GM12874 (cell line): ENCODE measurements around the gene PPP1R1B.
A peak's percentile ranks its signal among the peaks of the same experiment; 100 is the strongest.

Source experiments
- TF ChIP-seq, protein P1 (sequence below): IDR thresholded peaks from 2 replicates; pipeline ENCODE4 v1.5.1; 2011; ENCODE audit warnings: low read depth, mild to moderate bottlenecking, control low read depth, low read length, moderate library complexity; ENCODE audit not compliant: insufficient read depth

PPP1R1B gene

DNA sequence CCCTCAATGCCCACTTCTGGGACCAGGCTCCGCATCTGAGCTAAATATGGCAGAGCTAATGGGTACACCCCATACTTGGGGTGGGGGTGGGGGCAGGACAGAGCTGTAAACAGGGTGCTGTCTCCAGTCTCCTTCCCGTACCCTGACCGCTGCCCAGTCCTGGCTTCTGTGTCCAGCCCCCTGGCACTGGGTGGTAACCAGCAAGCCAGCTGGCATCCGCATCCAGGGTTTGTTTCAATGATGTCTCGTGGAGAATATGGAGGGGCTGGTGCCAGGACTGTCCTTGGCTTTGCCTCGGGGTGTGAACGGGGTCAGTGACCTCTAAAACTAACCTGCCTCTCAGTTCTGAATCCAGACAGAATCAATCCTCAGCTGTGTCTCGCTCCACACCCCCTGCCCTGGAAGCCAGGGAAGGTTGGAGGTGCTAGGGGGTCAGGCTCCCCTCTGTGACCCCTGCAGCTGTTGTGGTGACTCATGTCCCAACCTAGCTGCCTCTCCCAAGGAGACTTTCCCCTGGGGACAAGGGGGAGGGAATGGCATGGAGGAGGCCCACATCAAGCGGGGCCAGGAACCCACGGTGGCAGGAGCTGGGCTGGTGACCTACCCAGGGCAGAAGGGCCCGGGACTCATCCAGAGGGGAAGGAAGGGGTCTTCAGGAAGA lies 40.0 kb downstream of the PPP1R1B start:
- TF ChIP-seq, protein P1, sequence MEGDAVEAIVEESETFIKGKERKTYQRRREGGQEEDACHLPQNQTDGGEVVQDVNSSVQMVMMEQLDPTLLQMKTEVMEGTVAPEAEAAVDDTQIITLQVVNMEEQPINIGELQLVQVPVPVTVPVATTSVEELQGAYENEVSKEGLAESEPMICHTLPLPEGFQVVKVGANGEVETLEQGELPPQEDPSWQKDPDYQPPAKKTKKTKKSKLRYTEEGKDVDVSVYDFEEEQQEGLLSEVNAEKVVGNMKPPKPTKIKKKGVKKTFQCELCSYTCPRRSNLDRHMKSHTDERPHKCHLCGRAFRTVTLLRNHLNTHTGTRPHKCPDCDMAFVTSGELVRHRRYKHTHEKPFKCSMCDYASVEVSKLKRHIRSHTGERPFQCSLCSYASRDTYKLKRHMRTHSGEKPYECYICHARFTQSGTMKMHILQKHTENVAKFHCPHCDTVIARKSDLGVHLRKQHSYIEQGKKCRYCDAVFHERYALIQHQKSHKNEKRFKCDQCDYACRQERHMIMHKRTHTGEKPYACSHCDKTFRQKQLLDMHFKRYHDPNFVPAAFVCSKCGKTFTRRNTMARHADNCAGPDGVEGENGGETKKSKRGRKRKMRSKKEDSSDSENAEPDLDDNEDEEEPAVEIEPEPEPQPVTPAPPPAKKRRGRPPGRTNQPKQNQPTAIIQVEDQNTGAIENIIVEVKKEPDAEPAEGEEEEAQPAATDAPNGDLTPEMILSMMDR, result no peak

DNA sequence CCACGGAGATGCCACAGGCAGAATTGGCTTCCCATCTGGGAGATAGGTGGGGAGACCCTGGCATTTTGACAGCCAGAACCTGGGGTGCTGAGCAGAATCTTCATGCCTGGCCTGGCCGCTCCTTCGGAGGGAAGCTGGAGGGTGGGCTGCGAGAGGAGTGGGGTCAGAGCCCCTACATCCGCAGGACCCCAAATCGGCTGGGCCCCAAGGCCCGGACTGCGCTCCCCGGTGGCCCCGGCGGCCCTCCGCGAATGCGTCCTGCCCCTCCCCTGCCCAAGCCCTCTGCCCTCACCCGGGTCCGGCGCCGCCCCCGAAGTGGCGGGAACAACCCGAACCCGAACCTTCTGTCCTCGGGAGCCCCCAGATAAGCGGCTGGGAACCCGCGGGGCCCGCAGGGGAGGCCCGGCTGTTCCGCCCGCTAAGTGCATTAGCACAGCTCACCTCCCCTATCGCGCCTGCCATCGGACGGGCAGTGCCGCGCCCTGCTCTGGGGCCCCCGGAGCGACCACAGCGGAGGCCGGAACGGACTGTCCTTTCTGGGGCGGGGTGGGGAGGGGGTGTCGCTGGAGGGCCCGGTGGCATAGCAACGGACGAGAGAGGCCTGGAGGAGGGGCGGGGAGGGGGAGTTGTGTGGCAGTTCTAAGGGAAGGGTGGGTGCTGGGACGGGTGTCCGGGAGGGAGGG lies 40.7 kb downstream of the PPP1R1B start:
- TF ChIP-seq, protein P1, result no peak

DNA sequence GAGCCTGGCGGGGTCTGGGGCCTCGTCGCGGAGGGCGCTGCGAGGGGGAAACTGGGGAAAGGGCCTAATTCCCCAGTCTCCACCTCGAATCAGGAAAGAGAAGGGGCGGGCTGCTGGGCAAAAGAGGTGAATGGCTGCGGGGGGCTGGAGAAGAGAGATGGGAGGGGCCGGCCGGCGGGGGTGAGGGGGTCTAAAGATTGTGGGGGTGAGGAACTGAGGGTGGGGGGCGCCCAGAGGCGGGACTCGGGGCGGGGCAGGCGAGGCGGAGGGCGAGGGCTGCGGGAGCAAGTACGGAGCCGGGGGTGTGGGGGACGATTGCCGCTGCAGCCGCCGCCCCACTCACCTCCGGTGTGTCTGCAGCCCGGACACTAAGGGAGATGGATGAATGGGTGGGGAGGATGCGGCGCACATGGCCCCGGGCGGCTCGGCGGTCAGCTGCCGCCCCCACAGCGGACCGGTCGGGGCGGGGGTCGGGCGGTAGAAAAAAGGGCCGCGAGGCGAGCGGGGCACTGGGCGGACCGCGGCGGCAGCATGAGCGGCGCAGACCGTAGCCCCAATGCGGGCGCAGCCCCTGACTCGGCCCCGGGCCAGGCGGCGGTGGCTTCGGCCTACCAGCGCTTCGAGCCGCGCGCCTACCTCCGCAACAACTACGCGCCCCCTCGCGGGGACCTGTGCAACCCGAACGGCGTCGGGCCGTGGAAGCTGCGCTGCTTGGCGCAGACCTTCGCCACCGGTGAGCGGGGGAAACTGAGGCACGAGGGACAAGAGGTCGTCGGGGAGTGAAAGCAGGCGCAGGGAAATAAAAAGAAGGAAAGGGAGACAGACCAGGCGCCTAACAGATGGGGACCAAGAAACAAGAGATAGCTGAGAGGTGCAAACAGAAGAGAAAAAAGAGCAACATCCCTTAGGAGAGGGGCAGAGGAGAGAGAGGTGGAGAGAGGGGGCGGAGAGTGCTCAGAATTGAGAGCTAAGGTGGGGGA lies 41.5 kb downstream of the PPP1R1B start, which contains the start of gene PNMT:
PNMT (plus strand) TSS at position 509 of the 980 bp plus-strand sequence; CDS start at position 532, 23 bp downstream.
- TF ChIP-seq, protein P1, result peak; percentile 83

DNA sequence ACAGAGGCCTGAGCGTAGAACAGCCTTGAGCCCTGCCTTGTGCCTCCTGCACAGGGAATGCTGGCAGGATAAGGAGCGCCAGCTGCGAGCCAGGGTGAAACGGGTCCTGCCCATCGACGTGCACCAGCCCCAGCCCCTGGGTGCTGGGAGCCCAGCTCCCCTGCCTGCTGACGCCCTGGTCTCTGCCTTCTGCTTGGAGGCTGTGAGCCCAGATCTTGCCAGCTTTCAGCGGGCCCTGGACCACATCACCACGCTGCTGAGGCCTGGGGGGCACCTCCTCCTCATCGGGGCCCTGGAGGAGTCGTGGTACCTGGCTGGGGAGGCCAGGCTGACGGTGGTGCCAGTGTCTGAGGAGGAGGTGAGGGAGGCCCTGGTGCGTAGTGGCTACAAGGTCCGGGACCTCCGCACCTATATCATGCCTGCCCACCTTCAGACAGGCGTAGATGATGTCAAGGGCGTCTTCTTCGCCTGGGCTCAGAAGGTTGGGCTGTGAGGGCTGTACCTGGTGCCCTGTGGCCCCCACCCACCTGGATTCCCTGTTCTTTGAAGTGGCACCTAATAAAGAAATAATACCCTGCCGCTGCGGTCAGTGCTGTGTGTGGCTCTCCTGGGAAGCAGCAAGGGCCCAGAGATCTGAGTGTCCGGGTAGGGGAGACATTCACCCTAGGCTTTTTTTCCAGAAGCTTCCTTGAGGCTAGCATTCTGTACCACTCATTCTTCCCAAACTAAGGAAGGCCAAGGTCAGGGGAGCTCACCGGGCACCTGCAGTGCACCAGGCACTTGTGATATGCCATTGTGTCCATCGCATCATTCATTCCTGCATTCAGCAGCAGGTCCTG lies 43.4 kb downstream of the PPP1R1B start:
- TF ChIP-seq, protein P1, result no peak

DNA sequence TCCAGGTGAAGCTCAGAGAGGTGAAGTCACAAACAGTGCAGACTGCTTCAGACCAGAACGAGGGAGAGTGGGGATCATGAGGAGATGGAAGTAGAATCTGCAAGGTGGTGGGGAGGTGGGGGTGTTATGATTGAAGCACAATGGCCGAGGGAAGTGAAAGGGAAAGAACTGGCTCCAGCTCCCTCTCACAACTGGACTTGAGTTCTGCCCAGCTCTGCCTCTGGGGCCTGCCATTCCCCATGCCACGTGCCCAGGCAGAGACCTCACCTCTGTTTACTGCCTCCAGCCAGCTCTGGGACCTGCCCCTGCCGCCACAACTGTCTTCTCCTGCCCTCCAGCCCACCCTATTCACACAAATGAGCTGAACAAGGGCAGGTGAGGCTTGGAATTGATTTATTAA lies 44.0 kb downstream of the PPP1R1B start:
- TF ChIP-seq, protein P1, result no peak

DNA sequence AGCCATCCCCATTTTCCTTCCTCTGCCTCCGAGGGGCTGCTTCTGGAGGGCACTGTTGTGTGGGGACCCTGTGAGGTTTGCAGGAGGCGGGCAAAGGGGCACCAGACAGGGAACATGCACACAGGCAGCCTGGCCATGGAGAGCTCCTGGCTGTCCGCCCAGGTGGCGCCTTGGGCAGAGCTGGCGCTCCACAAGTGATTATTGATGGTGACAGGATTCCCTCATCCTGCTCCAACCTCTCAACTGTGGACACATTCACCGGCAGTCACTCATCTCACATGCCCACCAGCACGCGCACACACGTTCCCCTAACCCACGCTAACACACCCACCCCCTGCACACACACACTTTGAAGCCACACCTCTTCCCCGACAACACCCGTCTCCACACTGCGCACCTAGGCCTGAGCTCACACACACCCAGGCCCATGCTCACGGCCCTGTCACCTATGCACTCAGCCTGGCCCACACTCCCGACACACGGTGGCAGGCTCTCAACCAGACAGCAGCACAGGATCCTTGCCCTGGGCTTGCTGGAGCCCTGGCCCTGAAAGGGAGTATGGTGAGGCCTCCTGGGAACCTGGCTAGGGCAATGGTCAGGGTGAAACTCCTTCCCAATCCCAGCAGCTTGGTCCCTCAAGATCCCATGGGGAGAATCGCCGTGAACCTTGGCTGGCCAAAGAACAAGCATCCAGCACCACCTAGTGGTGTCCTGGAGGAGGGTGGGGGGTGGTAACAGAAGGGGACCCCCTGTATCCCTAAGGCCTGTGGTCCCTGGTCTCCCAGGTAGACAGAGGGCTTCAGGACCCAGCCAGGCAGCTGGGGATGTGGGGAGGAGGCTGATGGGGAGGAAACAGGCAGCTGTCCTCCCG lies 45.1 kb downstream of the PPP1R1B start:
- TF ChIP-seq, protein P1, result peak; percentile 66
